ENCODE results near the gene CNIH3. TPM values are rescaled to one million over a fixed set of nuclear protein-coding genes. Genes with fewer than 3 reads are reported as not detected.

The CNIH3 gene
- total RNA-seq, 4 donors from 2014 or later: 0.81 to 2.2 (median 1.4) TPM

GRCh38 chr1:224783006-224783651 is 167.0 kb downstream of the CNIH3 start:
- no peaks in the 10 kb centered on the region for H3K9me3 ChIP-seq
- 48 to 73% methylated on average over 3 to 5 of the region's 5 CpGs for WGBS, 2 donors (ENCODE audit: low coverage in 1 of 2)
- H3K27ac ChIP-seq: no peak overlapping the region
- H3K4me1 ChIP-seq: no peaks in the 10 kb centered on the region
- H3K4me3 ChIP-seq: no peak overlapping the region
- H3K27me3 ChIP-seq: no peaks in the 10 kb centered on the region
- ATAC-seq: no peak
- TF ChIP-seq POLR2AphosphoS5 (IDR thresholded peaks at IDR 0.05) (no peak), EP300 (IDR thresholded peaks at IDR 0.05) (no peak), POLR2A (IDR thresholded peaks at IDR 0.05) (no peak)
- TF ChIP-seq, protein P1, sequence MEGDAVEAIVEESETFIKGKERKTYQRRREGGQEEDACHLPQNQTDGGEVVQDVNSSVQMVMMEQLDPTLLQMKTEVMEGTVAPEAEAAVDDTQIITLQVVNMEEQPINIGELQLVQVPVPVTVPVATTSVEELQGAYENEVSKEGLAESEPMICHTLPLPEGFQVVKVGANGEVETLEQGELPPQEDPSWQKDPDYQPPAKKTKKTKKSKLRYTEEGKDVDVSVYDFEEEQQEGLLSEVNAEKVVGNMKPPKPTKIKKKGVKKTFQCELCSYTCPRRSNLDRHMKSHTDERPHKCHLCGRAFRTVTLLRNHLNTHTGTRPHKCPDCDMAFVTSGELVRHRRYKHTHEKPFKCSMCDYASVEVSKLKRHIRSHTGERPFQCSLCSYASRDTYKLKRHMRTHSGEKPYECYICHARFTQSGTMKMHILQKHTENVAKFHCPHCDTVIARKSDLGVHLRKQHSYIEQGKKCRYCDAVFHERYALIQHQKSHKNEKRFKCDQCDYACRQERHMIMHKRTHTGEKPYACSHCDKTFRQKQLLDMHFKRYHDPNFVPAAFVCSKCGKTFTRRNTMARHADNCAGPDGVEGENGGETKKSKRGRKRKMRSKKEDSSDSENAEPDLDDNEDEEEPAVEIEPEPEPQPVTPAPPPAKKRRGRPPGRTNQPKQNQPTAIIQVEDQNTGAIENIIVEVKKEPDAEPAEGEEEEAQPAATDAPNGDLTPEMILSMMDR (IDR thresholded peaks at IDR 0.05): no peak
- no peaks in the 10 kb centered on the region for H3K36me3 ChIP-seq

GRCh38 chr1:224784265-224785039 is 168.3 kb downstream of the CNIH3 start:
- ATAC-seq: no peak
- no peak for TF ChIP-seq EP300 (IDR thresholded peaks at IDR 0.05)
- TF ChIP-seq, protein P1 (IDR thresholded peaks at IDR 0.05): no peak
- no peak for TF ChIP-seq POLR2AphosphoS5 (IDR thresholded peaks at IDR 0.05)
- no peak for TF ChIP-seq POLR2A (IDR thresholded peaks at IDR 0.05)
- 71 to 90% methylated on average over 4 of the region's 4 CpGs for WGBS, 2 donors (ENCODE audit: low coverage in 1 of 2)
- no peaks in the 10 kb centered on the region for H3K36me3 ChIP-seq
- H3K27ac ChIP-seq: no peak overlapping the region
- H3K4me1 ChIP-seq: no peaks in the 10 kb centered on the region
- H3K27me3 ChIP-seq: no peaks in the 10 kb centered on the region
- H3K4me3 ChIP-seq: no peak overlapping the region
- no peaks in the 10 kb centered on the region for H3K9me3 ChIP-seq

DNA sequence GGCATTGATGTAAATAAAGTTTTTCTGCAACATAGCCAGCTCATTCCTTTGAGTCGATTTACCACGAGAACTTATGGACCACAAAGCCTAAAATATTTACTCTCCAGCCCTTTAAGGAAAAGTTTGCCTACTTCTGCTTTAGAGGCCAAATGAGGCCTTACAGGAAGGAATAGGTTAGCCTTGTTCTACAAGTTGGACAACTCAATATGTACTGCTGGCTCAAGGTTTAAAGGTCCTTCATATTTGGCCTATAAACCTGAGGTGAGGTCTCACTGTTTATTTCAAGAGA is 168.9 kb downstream of the CNIH3 start:
- Histone ChIP-seq H3K4me3 (no peak overlapping the region), H3K4me1 (no peaks in the 10 kb centered on the region), H3K36me3 (no peaks in the 10 kb centered on the region), H3K27me3 (no peaks in the 10 kb centered on the region), H3K9me3 (no peaks in the 10 kb centered on the region), H3K27ac (no peak overlapping the region)
- no peak for ATAC-seq
- WGBS, 2 donors (ENCODE audit: low coverage in 1 of 2): 71 to 73% methylated on average over 2 of the region's 2 CpGs
- TF ChIP-seq POLR2A (IDR thresholded peaks at IDR 0.05) (no peak), EP300 (IDR thresholded peaks at IDR 0.05) (no peak), POLR2AphosphoS5 (IDR thresholded peaks at IDR 0.05) (no peak)
- TF ChIP-seq, protein P1 (IDR thresholded peaks at IDR 0.05): no peak

DNA sequence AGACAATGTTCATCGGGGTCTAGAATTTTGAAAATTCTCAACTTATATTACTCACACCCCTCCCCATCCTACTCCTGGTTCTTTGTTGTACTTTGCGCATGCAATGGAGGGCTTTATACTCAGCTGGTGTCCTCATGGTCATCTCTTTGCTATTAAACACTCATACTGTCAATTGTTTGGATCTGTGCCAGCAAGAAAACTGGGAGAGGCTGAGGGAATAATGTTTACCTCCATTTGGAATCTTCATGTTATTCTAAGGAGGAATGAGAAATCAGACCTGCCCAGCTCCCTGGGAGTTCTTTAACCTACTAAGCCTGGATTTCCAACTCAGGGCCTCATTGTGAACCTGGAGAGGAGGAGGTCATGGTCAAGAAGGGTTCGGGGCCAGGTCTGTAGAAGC is 169.5 kb downstream of the CNIH3 start:
- Histone ChIP-seq H3K4me1 (no peaks in the 10 kb centered on the region), H3K9me3 (no peaks in the 10 kb centered on the region), H3K27ac (no peak overlapping the region), H3K36me3 (no peaks in the 10 kb centered on the region), H3K4me3 (no peak overlapping the region), H3K27me3 (no peaks in the 10 kb centered on the region)
- TF ChIP-seq EP300 (IDR thresholded peaks at IDR 0.05) (no peak), POLR2AphosphoS5 (IDR thresholded peaks at IDR 0.05) (no peak), POLR2A (IDR thresholded peaks at IDR 0.05) (no peak)
- TF ChIP-seq, protein P1 (IDR thresholded peaks at IDR 0.05): no peak
- WGBS, 2 donors (ENCODE audit: low coverage in 1 of 2): 94 to 100% methylated on average over 2 to 3 of the region's 3 CpGs
- no peak for ATAC-seq
